ENCODE measurements around the gene BCAS3. TPM values are rescaled to one million over a fixed set of nuclear protein-coding genes. Genes with fewer than 3 reads are reported as not detected.

Gene BCAS3
- polyA plus RNA-seq, 1 donor from 2014 or later: 21.6 TPM

DNA sequence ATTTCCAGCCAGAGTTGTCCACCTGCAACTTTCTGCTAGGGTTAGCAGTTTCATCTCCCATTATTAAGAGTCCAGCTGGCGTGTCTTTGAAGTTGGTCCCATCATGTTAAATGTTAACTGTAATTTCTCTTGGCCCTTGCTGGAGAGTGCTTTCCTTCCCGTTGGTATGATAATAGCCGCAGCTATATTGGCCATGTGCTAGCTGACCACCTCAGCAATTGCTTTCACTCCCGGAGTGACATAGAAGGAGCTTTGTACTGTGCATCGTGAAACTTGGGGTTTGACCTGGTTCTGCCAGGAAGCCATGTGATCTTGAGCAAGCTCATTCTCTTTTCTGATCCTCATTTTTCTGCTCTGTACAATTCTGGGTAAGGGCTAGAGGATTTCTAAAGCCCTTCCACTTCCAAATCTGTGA is 641.0 kb downstream of the BCAS3 start:
- no peaks in the 10 kb centered on the region for H3K36me3 ChIP-seq (ENCODE audit: insufficient read depth, low read length)
- no peak overlapping the region for H3K4me3 ChIP-seq (ENCODE audit: low read length)
- H3K27me3 ChIP-seq (ENCODE audit: insufficient read depth, low read depth, low read length): no peaks in the 10 kb centered on the region
- no peak overlapping the region for H3K27ac ChIP-seq (ENCODE audit: low read length)
- H3K4me2 ChIP-seq (ENCODE audit: low read length): no peak overlapping the region
- no peaks in the 10 kb centered on the region for H4K20me1 ChIP-seq (ENCODE audit: insufficient read depth)
- H3K79me2 ChIP-seq (replicated peaks; ENCODE audit: insufficient read depth, low read length): no peaks in the 10 kb centered on the region
- no peaks in the 10 kb centered on the region for H3K9me2 ChIP-seq (ENCODE audit: insufficient read depth, low read length)
- H2AFZ ChIP-seq (ENCODE audit: low read depth, low read length): no peak overlapping the region
- no peak overlapping the region for H3K9ac ChIP-seq (ENCODE audit: low read length)
- no peaks in the 10 kb centered on the region for H3K9me3 ChIP-seq (ENCODE audit: low read length)
- TF ChIP-seq, protein P1, sequence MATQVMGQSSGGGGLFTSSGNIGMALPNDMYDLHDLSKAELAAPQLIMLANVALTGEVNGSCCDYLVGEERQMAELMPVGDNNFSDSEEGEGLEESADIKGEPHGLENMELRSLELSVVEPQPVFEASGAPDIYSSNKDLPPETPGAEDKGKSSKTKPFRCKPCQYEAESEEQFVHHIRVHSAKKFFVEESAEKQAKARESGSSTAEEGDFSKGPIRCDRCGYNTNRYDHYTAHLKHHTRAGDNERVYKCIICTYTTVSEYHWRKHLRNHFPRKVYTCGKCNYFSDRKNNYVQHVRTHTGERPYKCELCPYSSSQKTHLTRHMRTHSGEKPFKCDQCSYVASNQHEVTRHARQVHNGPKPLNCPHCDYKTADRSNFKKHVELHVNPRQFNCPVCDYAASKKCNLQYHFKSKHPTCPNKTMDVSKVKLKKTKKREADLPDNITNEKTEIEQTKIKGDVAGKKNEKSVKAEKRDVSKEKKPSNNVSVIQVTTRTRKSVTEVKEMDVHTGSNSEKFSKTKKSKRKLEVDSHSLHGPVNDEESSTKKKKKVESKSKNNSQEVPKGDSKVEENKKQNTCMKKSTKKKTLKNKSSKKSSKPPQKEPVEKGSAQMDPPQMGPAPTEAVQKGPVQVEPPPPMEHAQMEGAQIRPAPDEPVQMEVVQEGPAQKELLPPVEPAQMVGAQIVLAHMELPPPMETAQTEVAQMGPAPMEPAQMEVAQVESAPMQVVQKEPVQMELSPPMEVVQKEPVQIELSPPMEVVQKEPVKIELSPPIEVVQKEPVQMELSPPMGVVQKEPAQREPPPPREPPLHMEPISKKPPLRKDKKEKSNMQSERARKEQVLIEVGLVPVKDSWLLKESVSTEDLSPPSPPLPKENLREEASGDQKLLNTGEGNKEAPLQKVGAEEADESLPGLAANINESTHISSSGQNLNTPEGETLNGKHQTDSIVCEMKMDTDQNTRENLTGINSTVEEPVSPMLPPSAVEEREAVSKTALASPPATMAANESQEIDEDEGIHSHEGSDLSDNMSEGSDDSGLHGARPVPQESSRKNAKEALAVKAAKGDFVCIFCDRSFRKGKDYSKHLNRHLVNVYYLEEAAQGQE (IDR thresholded peaks at IDR 0.05; ENCODE audit: borderline replicate concordance): no peak
- TF ChIP-seq SMC3 (conservative IDR thresholded peaks at IDR 0.05; ENCODE audit: poor library complexity) (no peak), RAD21 (conservative IDR thresholded peaks at IDR 0.05) (no peak), EP300 (conservative IDR thresholded peaks at IDR 0.05; ENCODE audit: poor library complexity, severe bottlenecking) (no peak), CTCF (IDR thresholded peaks at IDR 0.05; ENCODE audit: poor library complexity, severe bottlenecking) (no peak), TAF1 (IDR thresholded peaks at IDR 0.05; ENCODE audit: low read depth) (no peak), EZH2 (IDR thresholded peaks at IDR 0.05; ENCODE audit: borderline replicate concordance, insufficient read depth, low read length, poor library complexity, severe bottlenecking) (no peak)
- H3F3A ChIP-seq (ENCODE audit: insufficient read depth, low read length, poor library complexity, severe bottlenecking): no peaks in the 10 kb centered on the region

- H4K20me1 ChIP-seq (ENCODE audit: insufficient read depth): no peaks in the 10 kb centered on the region
- no peaks in the 10 kb centered on the region for H3F3A ChIP-seq (ENCODE audit: insufficient read depth, low read length, poor library complexity, severe bottlenecking)
- no peaks in the 10 kb centered on the region for H3K79me2 ChIP-seq (replicated peaks; ENCODE audit: insufficient read depth, low read length)
- H3K4me3 ChIP-seq (ENCODE audit: low read length): no peak overlapping the region
- no peaks in the 10 kb centered on the region for H3K36me3 ChIP-seq (ENCODE audit: insufficient read depth, low read length)
- H3K27ac ChIP-seq (ENCODE audit: low read length): no peak overlapping the region
- no peaks in the 10 kb centered on the region for H3K9me3 ChIP-seq (ENCODE audit: low read length)
- H3K27me3 ChIP-seq (ENCODE audit: insufficient read depth, low read depth, low read length): no peaks in the 10 kb centered on the region
- H3K9ac ChIP-seq (ENCODE audit: low read length): no peak overlapping the region
- no peaks in the 10 kb centered on the region for H3K9me2 ChIP-seq (ENCODE audit: insufficient read depth, low read length)
- no peak overlapping the region for H2AFZ ChIP-seq (ENCODE audit: low read depth, low read length)
- no peak overlapping the region for H3K4me2 ChIP-seq (ENCODE audit: low read length)
- TF ChIP-seq EZH2 (IDR thresholded peaks at IDR 0.05; ENCODE audit: borderline replicate concordance, insufficient read depth, low read length, poor library complexity, severe bottlenecking) (no peak), RAD21 (conservative IDR thresholded peaks at IDR 0.05) (no peak), EP300 (conservative IDR thresholded peaks at IDR 0.05; ENCODE audit: poor library complexity, severe bottlenecking) (no peak), CTCF (IDR thresholded peaks at IDR 0.05; ENCODE audit: poor library complexity, severe bottlenecking) (no peak), MXI1 (conservative IDR thresholded peaks at IDR 0.05; ENCODE audit: poor library complexity, severe bottlenecking) (no peak), POLR2AphosphoS5 (IDR thresholded peaks at IDR 0.05) (no peak), TAF1 (IDR thresholded peaks at IDR 0.05; ENCODE audit: low read depth) (no peak), SMC3 (conservative IDR thresholded peaks at IDR 0.05; ENCODE audit: poor library complexity) (no peak)
- TF ChIP-seq, protein P1 (IDR thresholded peaks at IDR 0.05; ENCODE audit: borderline replicate concordance): no peak
Measured at GRCh38 chr17:61321344-61321743, 643.7 kb downstream of the BCAS3 start.
